ENCODE results near the gene RORC. TPM values are rescaled to one million over a fixed set of nuclear protein-coding genes. Genes with fewer than 3 reads are reported as not detected.
"Not testable (repeated sequence)": the region's sequence is repeated elsewhere in the genome, so short reads cannot be mapped to it uniquely, and the experiment has no call there.

Gene RORC
- total RNA-seq = 14.5 TPM

- no peak for DNase-seq (ENCODE audit: low spot score)
Observed at GRCh38 chr1:151831605-151832004, at the start of gene RORC. Gene RORC, minus strand, starts transcription at chr1:151831802. Its CDS starts 38 bp downstream, at chr1:151831764.

GRCh38 chr1:151875419-151876097 is 44.0 kb upstream of the RORC start:
- DNase-seq (ENCODE audit: low spot score) = no peak

- DNase-seq (ENCODE audit: low spot score) = not testable (repeated sequence)
Observed at GRCh38 chr1:151872776-151873175, 41.2 kb upstream of the RORC start.

GRCh38 chr1:151871284-151872030 is 39.9 kb upstream of the RORC start:
- no peak for DNase-seq (ENCODE audit: low spot score)

- no peak for DNase-seq (ENCODE audit: low spot score)
Observed at GRCh38 chr1:151868486-151868885, 36.9 kb upstream of the RORC start.

GRCh38 chr1:151867765-151868411 is 36.3 kb upstream of the RORC start:
- DNase-seq (ENCODE audit: low spot score) = peak; percentile 36

GRCh38 chr1:151867321-151867720 is 35.7 kb upstream of the RORC start:
- DNase-seq (ENCODE audit: low spot score) = no peak

GRCh38 chr1:151864411-151864810 is 32.8 kb upstream of the RORC start:
- DNase-seq (ENCODE audit: low spot score) = no peak

- DNase-seq (ENCODE audit: low spot score) = no peak
Observed at GRCh38 chr1:151862604-151863003, 31.0 kb upstream of the RORC start.

- peak; percentile 28 for DNase-seq (ENCODE audit: low spot score)
Observed at GRCh38 chr1:151860504-151861187, 29.0 kb upstream of the RORC start.

- peak; percentile 19 for DNase-seq (ENCODE audit: low spot score)
Observed at GRCh38 chr1:151859891-151860293, 28.3 kb upstream of the RORC start.

- DNase-seq (ENCODE audit: low spot score) = peak; percentile 34
Observed at GRCh38 chr1:151858886-151859665, 27.5 kb upstream of the RORC start.

GRCh38 chr1:151858030-151858746 is 26.6 kb upstream of the RORC start:
- peak; percentile 48 for DNase-seq (ENCODE audit: low spot score)

GRCh38 chr1:151855933-151856332 is 24.3 kb upstream of the RORC start:
- DNase-seq (ENCODE audit: low spot score) = no peak

- peak; percentile 35 for DNase-seq (ENCODE audit: low spot score)
Observed at GRCh38 chr1:151855516-151855915, 23.9 kb upstream of the RORC start.

GRCh38 chr1:151854658-151855057 is 23.1 kb upstream of the RORC start:
- peak; percentile 37 for DNase-seq (ENCODE audit: low spot score)

- DNase-seq (ENCODE audit: low spot score) = no peak
Observed at GRCh38 chr1:151853411-151853943, 21.9 kb upstream of the RORC start, which contains the start of gene THEM5. Gene THEM5, minus strand, starts transcription at chr1:151853712. Its CDS starts 147 bp downstream, at chr1:151853565.

- peak; percentile 15 for DNase-seq (ENCODE audit: low spot score)
Observed at GRCh38 chr1:151852733-151853132, 21.1 kb upstream of the RORC start.

GRCh38 chr1:151851886-151852285 is 20.3 kb upstream of the RORC start:
- DNase-seq (ENCODE audit: low spot score) = peak; percentile 41

GRCh38 chr1:151849871-151850270 is 18.3 kb upstream of the RORC start:
- DNase-seq (ENCODE audit: low spot score) = no peak

All from ureter (tissue), 1 donor.